Kidney (tissue), 14 donors: ENCODE results near the gene KCNN3. TPM values are rescaled to one million over a fixed set of nuclear protein-coding genes. Genes with fewer than 3 reads are reported as not detected.

ENCODE experiments used
- DNase-seq, 5 donors: peaks; one replicate each; pipeline ENCODE4 v3.0.0-alpha.2; 2013 to 2020
- FAIRE-seq: peaks from 2 replicates; lab custom pipeline; 2012; peaks lifted over from hg19 to GRCh38; lab: Jason Lieb, UNC
- H3K27ac ChIP-seq, 2 donors: one replicate each; pipeline ENCODE4 v1.7.0; 2013; ENCODE audit warnings: low read depth in 2 of 2, low read length in 2 of 2, inconsistent platforms in 1 of 2
- H3K27me3 ChIP-seq: one replicate; pipeline ENCODE4 v1.7.1; 2013; ENCODE audit warnings: low read length, inconsistent platforms; ENCODE audit not compliant: control insufficient read depth, insufficient read depth
- H3K36me3 ChIP-seq, 3 donors: one replicate each; pipeline versions ENCODE4 v1.7.0 to v1.7.1; 2013; ENCODE audit warnings: low read length in 3 of 3, control low read depth in 1 of 3, inconsistent platforms in 1 of 3; ENCODE audit not compliant: insufficient read depth in 3 of 3, control insufficient read depth in 2 of 3
- H3K4me1 ChIP-seq, 3 donors: one replicate each; pipeline versions ENCODE4 v1.7.0 to v1.7.1; 2013; ENCODE audit warnings: low read length in 3 of 3, inconsistent platforms in 1 of 3, low read depth in 1 of 3; ENCODE audit not compliant: control insufficient read depth in 2 of 3, insufficient read depth in 2 of 3
- H3K4me3 ChIP-seq, 3 donors: one replicate each; pipeline versions ENCODE4 v1.7.0 to v1.8.1; 2013; ENCODE audit warnings: low read length in 3 of 3, control low read depth in 1 of 3, inconsistent platforms in 1 of 3
- H3K9ac ChIP-seq, 3 donors: one replicate each; pipeline versions ENCODE4 v1.7.0 to v1.7.1; 2013; ENCODE audit warnings: low read length in 3 of 3, control low read depth in 1 of 3, inconsistent platforms in 1 of 3
- H3K9me3 ChIP-seq, 3 donors: one replicate each; pipeline versions ENCODE4 v1.7.0 to v1.7.1; 2013; ENCODE audit warnings: low read length in 3 of 3, control low read depth in 1 of 3, inconsistent platforms in 1 of 3; ENCODE audit not compliant: control insufficient read depth in 2 of 3, insufficient read depth in 1 of 3
- CTCF ChIP-seq: IDR thresholded peaks from 3 replicates; pipeline ENCODE4 v1.5.1; 2012; ENCODE audit warnings: mild to moderate bottlenecking, moderate library complexity, borderline replicate concordance; ENCODE audit not compliant: insufficient read depth; ENCODE audit errors: extremely low read depth
- intact Hi-C: fragments of 100-400 bp; cut with DNase I; formaldehyde crosslinking; loops from one replicate; pipeline ENCODE4 v1.11.1; 2022
- polyA plus RNA-seq: library from polyadenylated mRNA; stranded (reverse); fragments of 350-450 nt; fragmentation: Illumina TruSeq; extraction: RNeasy Lipid Tissue Mini Kit (QIAGEN cat#74804); gene quantifications from one replicate; pipeline ENCODE4 v1.2.3, GENCODE V29; 2014; ENCODE audit warnings: low read depth, low replicate concordance; ENCODE audit not compliant: insufficient read depth
- total RNA-seq: library from RNA; stranded (reverse); fragmentation: NEBNext Ultra II Directional; extraction: Animal tissue kit (Norgen Biotek cat#: 25700); gene quantifications from one replicate; pipeline ENCODE4 v1.2.1, GENCODE V29; 2021
- donor health status: control.
- donor health status: control.
- donor health status: control.
- donor health status: control.
- donor health status: control.
- donor health status: DM: yes; HTN: yes; CAD: no.
- donor health status: Normal renal cell carcinoma (clear cell type).

Gene KCNN3
- total and polyA plus RNA-seq, 2 donors from 2014 or later, result 2.6 to 5.6 TPM

GRCh38 chr1:154736841-154737240 is 133.2 kb downstream of the KCNN3 start:
- TF ChIP-seq CTCF, result no peak
- H3K36me3 ChIP-seq, result no peaks in the 10 kb centered on the region
- H3K4me3 ChIP-seq, result no peak overlapping the region
- no peaks in the 10 kb centered on the region for H3K4me1 ChIP-seq
- peaks cover 0 to 3% (median 0%) of the 10 kb centered on the region in 3 donors for H3K9me3 ChIP-seq
- no peak overlapping the region for H3K27ac ChIP-seq
- no peaks in the 10 kb centered on the region for H3K27me3 ChIP-seq
- FAIRE-seq (no peak), DNase-seq (no peak)
- intact Hi-C loops, result no loop called here
- no peak overlapping the region for H3K9ac ChIP-seq

GRCh38 chr1:154735804-154736168 is 134.3 kb downstream of the KCNN3 start:
- H3K9ac ChIP-seq, result no peak overlapping the region
- DNase-seq (no peak), FAIRE-seq (no peak)
- H3K9me3 ChIP-seq, result no peaks in the 10 kb centered on the region
- intact Hi-C loops, result no loop called here
- H3K27me3 ChIP-seq, result no peaks in the 10 kb centered on the region
- TF ChIP-seq CTCF, result no peak
- no peak overlapping the region for H3K27ac ChIP-seq
- no peak overlapping the region for H3K4me3 ChIP-seq
- H3K4me1 ChIP-seq, result peaks cover 0 to 6% (median 0%) of the 10 kb centered on the region in 3 donors
- no peaks in the 10 kb centered on the region for H3K36me3 ChIP-seq

GRCh38 chr1:154735061-154735803 is 134.8 kb downstream of the KCNN3 start:
- Histone ChIP-seq H3K4me1 (peaks cover 0 to 9% (median 0%) of the 10 kb centered on the region in 3 donors), H3K4me3 (no peak overlapping the region), H3K9ac (no peak overlapping the region), H3K27me3 (no peaks in the 10 kb centered on the region), H3K27ac (no peak overlapping the region), H3K9me3 (no peaks in the 10 kb centered on the region), H3K36me3 (no peaks in the 10 kb centered on the region)
- TF ChIP-seq CTCF, result no peak
- DNase-seq, result no peak
- intact Hi-C loops, result no loop called here
- no peak for FAIRE-seq
